ENCODE measurements around the gene PITPNC1.
A peak's percentile ranks its signal among the peaks of the same experiment; 100 is the strongest.
"Not testable (repeated sequence)": the region's sequence is repeated elsewhere in the genome, so short reads cannot be mapped to it uniquely, and the experiment has no call there.

PITPNC1 gene

DNA sequence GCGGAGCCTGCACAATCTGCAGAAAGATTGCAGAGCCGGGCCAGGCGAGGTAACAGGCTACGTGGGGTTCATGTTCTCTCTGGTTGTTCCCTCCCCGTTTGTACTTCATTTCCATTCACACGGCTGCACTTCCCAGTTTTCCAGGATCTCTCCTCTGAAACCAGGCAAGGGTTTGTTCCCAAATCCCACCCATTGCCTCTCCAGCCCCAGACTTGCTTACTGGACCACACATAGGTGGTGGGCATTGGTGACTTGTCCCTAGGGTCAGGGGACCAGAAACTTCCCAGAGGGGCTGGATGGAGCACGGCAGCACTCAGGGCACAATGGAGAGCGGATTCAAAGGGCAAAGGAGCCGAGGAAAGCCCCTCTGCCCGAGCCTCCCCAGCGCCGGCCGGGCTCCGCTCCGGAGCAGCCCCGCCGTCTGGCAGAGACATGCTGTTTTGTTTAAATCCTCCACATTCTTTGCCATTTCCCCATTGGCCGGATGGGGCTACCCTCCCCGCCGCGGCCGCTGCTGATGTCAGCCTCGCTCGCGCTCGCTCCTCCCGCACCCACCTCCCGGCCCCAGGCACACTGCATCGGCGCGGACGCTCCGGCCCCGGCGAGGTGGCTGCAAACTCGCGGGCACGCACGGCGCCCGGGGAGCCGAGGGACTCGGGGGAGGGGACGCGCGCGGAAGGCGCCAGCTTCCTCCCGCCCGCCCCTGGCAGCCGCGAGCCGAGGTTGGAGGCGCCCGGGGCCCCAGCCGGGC lies at the start of gene PITPNC1:
TSS of gene PITPNC1 (plus strand) at position 545 of the 751 bp plus-strand sequence.
- peak; percentile 90 for DNase-seq (ENCODE audit: low read depth)

DNA sequence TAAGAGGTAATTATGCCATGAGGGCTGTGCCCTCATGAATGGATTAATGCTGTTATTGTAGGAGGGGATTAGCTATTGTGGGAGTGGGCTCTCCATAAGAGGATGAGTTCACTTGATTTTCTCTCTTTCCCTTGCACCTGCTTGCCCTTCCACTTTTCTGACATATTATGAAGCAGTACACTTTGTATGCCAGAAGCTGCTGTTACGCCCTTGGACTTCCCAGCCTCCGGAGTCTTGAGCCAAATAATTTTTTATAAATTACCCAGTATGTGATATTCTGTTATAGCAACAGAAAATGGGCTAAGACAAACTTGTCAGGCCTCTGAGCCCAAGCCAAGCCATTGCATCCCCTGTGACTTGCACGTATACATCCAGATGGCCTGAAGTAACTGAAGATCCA lies 49.1 kb upstream of the PITPNC1 start:
- no peak for DNase-seq (ENCODE audit: low read depth)
- TF ChIP-seq, protein P1, sequence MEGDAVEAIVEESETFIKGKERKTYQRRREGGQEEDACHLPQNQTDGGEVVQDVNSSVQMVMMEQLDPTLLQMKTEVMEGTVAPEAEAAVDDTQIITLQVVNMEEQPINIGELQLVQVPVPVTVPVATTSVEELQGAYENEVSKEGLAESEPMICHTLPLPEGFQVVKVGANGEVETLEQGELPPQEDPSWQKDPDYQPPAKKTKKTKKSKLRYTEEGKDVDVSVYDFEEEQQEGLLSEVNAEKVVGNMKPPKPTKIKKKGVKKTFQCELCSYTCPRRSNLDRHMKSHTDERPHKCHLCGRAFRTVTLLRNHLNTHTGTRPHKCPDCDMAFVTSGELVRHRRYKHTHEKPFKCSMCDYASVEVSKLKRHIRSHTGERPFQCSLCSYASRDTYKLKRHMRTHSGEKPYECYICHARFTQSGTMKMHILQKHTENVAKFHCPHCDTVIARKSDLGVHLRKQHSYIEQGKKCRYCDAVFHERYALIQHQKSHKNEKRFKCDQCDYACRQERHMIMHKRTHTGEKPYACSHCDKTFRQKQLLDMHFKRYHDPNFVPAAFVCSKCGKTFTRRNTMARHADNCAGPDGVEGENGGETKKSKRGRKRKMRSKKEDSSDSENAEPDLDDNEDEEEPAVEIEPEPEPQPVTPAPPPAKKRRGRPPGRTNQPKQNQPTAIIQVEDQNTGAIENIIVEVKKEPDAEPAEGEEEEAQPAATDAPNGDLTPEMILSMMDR (IDR thresholded peaks at IDR 0.05; ENCODE audit: low read length, missing control alignments): no peak

More for the DNA sequence above, at the start of gene PITPNC1:
- peak within 1 kb of the TSS; percentile 85 for H3K4me3 ChIP-seq (replicated peaks; ENCODE audit: low read depth, low read length)
- TF ChIP-seq, protein P1 (IDR thresholded peaks at IDR 0.05; ENCODE audit: low read length, missing control alignments): peak; percentile 3

DNA sequence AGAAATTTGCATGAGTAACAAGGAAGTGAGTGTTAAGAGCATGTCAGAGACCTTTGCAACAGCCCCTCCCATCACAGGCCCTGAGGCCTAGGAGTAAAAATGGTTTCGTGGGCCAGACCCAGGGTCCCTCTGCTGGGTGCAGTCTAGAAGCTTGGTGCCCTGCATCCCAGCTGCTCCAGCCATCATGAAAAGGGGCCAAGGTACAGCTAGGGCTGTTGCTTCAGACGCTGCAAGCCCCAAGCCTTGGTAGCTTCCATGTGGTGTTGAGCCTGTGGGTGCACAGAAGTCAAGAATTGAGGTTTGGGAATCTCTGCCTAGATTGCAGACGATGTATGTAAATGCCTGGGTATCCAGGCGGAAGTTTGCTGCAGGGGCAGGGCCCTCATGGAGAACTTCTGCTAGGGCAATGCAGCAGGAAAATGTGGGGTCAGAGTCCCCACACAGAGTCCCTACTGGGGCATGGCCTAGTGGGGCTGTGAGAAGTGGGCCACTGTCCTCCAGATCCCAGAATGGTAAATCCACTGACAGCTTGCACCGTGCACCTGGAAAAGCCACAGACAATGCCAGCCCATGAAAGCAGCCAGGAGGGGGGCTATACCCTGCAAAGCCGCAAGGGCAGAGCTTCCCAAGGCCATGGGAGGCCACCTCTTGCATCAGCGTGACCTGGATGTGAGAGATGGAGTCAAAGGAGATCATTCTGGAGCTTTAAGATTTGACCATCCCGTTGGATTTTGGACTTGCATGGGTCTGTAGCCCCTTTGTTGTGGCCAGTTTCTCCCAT lies 45.5 kb upstream of the PITPNC1 start:
- DNase-seq (ENCODE audit: low read depth): not testable (repeated sequence)

More for the DNA sequence above, 49.1 kb upstream of the PITPNC1 start:
- no peak overlapping the region for H3K4me3 ChIP-seq (replicated peaks; ENCODE audit: low read depth, low read length)

DNA sequence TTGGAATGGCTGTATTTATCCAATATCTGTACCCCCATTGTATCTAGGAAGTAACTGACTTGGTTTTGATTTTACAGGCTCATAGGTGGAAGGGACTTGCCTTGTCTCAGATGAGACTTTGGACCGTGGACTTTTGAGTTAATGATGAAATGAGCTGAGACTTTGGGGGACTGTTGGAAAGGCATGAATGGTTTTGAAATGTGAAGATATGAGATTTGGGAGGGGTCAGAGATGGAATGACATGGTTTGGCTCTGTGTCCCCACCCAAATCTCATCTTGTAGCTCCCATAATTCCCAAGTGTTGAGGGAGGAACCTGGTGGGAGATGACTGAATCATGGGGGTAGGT lies 44.9 kb upstream of the PITPNC1 start:
- DNase-seq (ENCODE audit: low read depth); H3K4me3 ChIP-seq (replicated peaks; ENCODE audit: low read depth, low read length): not testable (repeated sequence)

More for the DNA sequence above, 45.5 kb upstream of the PITPNC1 start:
- not testable (repeated sequence) for H3K4me3 ChIP-seq (replicated peaks; ENCODE audit: low read depth, low read length)

DNA sequence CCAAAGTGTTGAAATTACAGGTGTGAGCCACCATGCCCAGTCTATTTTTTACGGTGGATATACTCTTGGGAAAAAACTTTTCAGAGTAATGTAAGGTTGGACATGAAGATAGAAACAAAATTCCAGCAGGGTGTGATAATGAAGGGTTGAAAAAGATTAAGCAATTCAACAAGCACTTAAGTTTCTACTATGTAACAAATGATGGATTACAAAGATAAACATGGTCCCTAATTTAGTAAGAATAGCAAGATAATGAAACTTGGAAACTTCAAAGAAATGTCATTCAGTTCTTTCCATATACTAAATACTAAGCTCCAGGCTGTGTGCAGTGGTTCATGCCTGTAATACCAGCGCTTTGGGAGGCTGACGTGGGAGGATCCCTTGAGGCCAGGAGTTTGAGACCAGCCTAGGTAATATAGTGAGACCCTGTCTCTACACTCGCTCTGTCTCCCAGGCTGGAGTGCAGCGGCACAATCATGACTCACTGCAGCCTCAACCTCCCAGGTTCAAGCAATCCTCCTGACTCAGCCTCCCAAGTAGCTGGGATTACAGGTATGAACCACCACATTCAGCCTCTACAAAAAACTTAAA lies 41.7 kb upstream of the PITPNC1 start:
- H3K4me3 ChIP-seq (replicated peaks; ENCODE audit: low read depth, low read length): no peak overlapping the region
- no peak for DNase-seq (ENCODE audit: low read depth)
- TF ChIP-seq, protein P1 (IDR thresholded peaks at IDR 0.05; ENCODE audit: low read length, missing control alignments): no peak

DNA sequence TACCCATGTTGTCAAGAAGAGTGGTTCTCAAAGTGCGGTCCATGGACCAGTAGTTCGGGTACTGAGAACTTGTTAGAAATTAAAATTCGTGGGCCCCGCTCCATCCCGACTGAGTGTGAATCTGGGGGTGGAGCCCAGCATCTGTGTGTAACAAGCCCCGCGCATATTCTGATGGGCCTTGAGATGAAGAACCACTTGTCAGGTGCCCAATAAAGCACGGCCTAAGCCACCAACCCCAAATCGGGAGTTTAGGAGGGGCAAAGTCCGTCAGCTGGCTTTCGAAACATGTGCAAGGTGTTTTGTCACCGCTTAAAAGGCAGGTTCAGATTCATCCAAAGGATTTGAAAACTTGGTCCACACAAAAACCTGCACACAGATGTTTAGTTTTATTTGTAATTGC lies 40.2 kb upstream of the PITPNC1 start:
- no peak overlapping the region for H3K4me3 ChIP-seq (replicated peaks; ENCODE audit: low read depth, low read length)
- TF ChIP-seq, protein P1 (IDR thresholded peaks at IDR 0.05; ENCODE audit: low read length, missing control alignments): no peak
- DNase-seq (ENCODE audit: low read depth): no peak

DNA sequence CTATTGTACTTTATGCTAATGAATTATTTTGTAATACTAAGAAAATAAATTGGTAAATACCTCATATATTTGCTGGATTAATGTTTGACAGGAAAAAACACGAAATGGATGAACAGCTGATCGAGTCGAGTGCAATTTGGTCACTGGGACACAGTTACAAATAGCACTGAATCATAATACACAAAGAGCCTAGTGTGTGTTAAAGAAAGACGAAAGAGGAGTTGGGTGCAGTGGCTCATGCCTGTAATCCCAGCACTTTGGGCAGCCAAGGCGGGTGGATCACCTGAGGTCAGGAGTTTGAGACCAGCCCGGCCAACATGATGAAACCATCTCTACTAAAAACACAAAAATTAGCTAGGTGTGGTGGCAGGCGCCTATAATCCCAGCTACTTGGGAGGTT lies 38.7 kb upstream of the PITPNC1 start:
- not testable (repeated sequence) for H3K4me3 ChIP-seq (replicated peaks; ENCODE audit: low read depth, low read length); DNase-seq (ENCODE audit: low read depth)

DNA sequence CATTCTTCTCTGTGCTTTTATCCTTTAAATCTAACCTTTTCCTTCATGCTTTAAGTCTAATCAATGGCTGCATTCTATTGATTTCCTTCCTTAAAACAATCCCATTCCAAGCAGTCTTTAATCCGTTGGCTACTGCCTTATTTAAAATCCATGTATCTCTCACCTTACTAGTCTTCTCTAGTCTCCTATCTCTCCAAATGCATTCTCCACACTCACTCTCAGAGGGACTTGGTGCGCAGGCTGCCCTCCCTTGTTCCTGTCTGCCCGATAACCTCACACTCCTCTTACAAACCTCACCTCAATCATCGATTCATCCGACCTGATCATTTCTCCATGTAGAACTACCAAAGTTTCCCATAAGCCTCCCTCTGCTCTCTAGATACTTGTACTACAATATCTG lies 33.8 kb upstream of the PITPNC1 start:
- no peak for DNase-seq (ENCODE audit: low read depth)
- TF ChIP-seq, protein P1 (IDR thresholded peaks at IDR 0.05; ENCODE audit: low read length, missing control alignments): no peak
- no peak overlapping the region for H3K4me3 ChIP-seq (replicated peaks; ENCODE audit: low read depth, low read length)
